Measurements from ENCODE around the gene SCAMP4. TPM values are rescaled to one million over a fixed set of nuclear protein-coding genes. Genes with fewer than 3 reads are reported as not detected.
"Not testable (repeated sequence)": the region's sequence is repeated elsewhere in the genome, so short reads cannot be mapped to it uniquely, and the experiment has no call there.

The SCAMP4 gene
- total and polyA plus RNA-seq, 3 donors from 2014 or later, result 50.1 to 108 (median 80.1) TPM

- H3K27me3 ChIP-seq, result no peaks in the 10 kb centered on the region
- no peaks in the 10 kb centered on the region for H3K36me3 ChIP-seq (ENCODE audit: low read depth, missing control alignments)
- H3K27ac ChIP-seq, result peak overlapping the region; percentile 27 to 85
- peaks cover 36% of the 10 kb centered on the region for H3K4me1 ChIP-seq
- peak overlapping the region; percentile 89 for H3K4me3 ChIP-seq
- no peaks in the 10 kb centered on the region for H3K9me3 ChIP-seq
- DNase-seq, result no peak
- 0 to 1% methylated on average over 21 to 56 of the region's 56 CpGs for WGBS, 2 donors
- intact Hi-C loops (cut with DNase I; ENCODE audit: low total_unique reads), result no loop called here
- TF ChIP-seq, protein P1, sequence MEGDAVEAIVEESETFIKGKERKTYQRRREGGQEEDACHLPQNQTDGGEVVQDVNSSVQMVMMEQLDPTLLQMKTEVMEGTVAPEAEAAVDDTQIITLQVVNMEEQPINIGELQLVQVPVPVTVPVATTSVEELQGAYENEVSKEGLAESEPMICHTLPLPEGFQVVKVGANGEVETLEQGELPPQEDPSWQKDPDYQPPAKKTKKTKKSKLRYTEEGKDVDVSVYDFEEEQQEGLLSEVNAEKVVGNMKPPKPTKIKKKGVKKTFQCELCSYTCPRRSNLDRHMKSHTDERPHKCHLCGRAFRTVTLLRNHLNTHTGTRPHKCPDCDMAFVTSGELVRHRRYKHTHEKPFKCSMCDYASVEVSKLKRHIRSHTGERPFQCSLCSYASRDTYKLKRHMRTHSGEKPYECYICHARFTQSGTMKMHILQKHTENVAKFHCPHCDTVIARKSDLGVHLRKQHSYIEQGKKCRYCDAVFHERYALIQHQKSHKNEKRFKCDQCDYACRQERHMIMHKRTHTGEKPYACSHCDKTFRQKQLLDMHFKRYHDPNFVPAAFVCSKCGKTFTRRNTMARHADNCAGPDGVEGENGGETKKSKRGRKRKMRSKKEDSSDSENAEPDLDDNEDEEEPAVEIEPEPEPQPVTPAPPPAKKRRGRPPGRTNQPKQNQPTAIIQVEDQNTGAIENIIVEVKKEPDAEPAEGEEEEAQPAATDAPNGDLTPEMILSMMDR (IDR thresholded peaks at IDR 0.05), result no peak
- TF ChIP-seq POLR2A (IDR thresholded peaks at IDR 0.05), result no peak
Observed at GRCh38 chr19:1884719-1885334, 20.4 kb upstream of the SCAMP4 start.

- H3K9me3 ChIP-seq; H3K27me3 ChIP-seq; H3K36me3 ChIP-seq (ENCODE audit: low read depth, missing control alignments); intact Hi-C loops (cut with DNase I; ENCODE audit: low total_unique reads): not testable (repeated sequence)
- H3K27ac ChIP-seq, result peak within 1 kb of the TSS; percentile 27 to 85
- 22 to 30% methylated on average over 23 to 34 of the region's 46 CpGs for WGBS, 2 donors
- H3K4me1 ChIP-seq, result peaks cover 36% of the 10 kb centered on the region
- peak; percentile 72 for TF ChIP-seq POLR2A (IDR thresholded peaks at IDR 0.05)
- peak within 1 kb of the TSS; percentile 89 for H3K4me3 ChIP-seq
- peak; percentile 96 for DNase-seq
Observed at GRCh38 chr19:1885398-1886119, 19.6 kb upstream of the SCAMP4 start, which contains the start of gene ABHD17A. Gene ABHD17A, minus strand, starts transcription at chr19:1885496. Its CDS starts 3,930 bp downstream, at chr19:1881566.

GRCh38 chr19:1886360-1886759 is 18.8 kb upstream of the SCAMP4 start:
- H3K36me3 ChIP-seq (ENCODE audit: low read depth, missing control alignments); H3K4me3 ChIP-seq; H3K27me3 ChIP-seq; intact Hi-C loops (cut with DNase I; ENCODE audit: low total_unique reads); H3K9me3 ChIP-seq; DNase-seq: not testable (repeated sequence)
- peaks cover 36% of the 10 kb centered on the region for H3K4me1 ChIP-seq
- WGBS, 2 donors, result 94% methylated on average over 15 of the region's 15 CpGs
- H3K27ac ChIP-seq, result peak overlapping the region in 1 of 2 donors; percentile 78

- Histone ChIP-seq H3K9me3 (no peaks in the 10 kb centered on the region), H3K27me3 (no peaks in the 10 kb centered on the region), H3K36me3 (ENCODE audit: low read depth, missing control alignments) (no peaks in the 10 kb centered on the region), H3K4me1 (peaks cover 24% of the 10 kb centered on the region), H3K4me3 (no peak overlapping the region), H3K27ac (peak overlapping the region in 1 of 2 donors; percentile 78)
- 77 to 83% methylated on average over 5 of the region's 5 CpGs for WGBS, 2 donors
- no peak for TF ChIP-seq POLR2A (IDR thresholded peaks at IDR 0.05)
- TF ChIP-seq, protein P1 (IDR thresholded peaks at IDR 0.05), result no peak
- intact Hi-C loops (cut with DNase I; ENCODE audit: low total_unique reads), result no loop called here
- DNase-seq, result no peak
Observed at GRCh38 chr19:1888385-1888784, 16.8 kb upstream of the SCAMP4 start.

DNA sequence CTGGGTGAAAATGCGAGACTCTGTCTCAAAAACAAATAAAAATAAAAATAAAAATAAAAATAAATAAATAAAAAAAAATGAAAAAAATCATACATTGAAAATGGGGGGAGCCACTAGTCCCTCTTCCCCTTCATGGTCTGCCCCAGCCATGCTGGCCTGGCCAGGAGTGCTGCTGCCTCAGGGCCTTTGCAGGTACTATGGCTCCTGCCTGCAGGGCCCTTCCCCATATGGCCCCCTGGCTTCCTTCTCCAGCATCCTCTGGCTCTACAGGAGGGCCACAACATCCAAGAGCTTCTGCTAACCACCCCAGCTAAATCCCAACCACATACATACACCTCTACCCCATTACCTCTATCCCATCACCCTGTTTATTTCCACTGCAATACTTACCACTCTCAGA is 15.3 kb upstream of the SCAMP4 start:
- TF ChIP-seq POLR2A (IDR thresholded peaks at IDR 0.05), result no peak
- TF ChIP-seq, protein P1 (IDR thresholded peaks at IDR 0.05), result no peak
- no peak overlapping the region for H3K4me3 ChIP-seq
- no peaks in the 10 kb centered on the region for H3K27me3 ChIP-seq
- peaks cover 12% of the 10 kb centered on the region for H3K4me1 ChIP-seq
- DNase-seq, result no peak
- no peaks in the 10 kb centered on the region for H3K9me3 ChIP-seq
- WGBS, 2 donors, result 92% methylated on average over 1 of the region's 1 CpG
- intact Hi-C loops (cut with DNase I; ENCODE audit: low total_unique reads), result no loop called here
- H3K27ac ChIP-seq, result no peak overlapping the region
- no peaks in the 10 kb centered on the region for H3K36me3 ChIP-seq (ENCODE audit: low read depth, missing control alignments)
